PC-3 (cell line): ENCODE results near the gene HOXC9. TPM values are rescaled to one million over a fixed set of nuclear protein-coding genes. Genes with fewer than 3 reads are reported as not detected.

Experiments
- ATAC-seq: fragments of 200-7000 bp; cut with Tn5 transposase; 2 replicates; pipeline ENCODE4 v1.9.1; 2020; ENCODE audit warnings: mild to moderate bottlenecking, moderate library complexity
- BruUV-seq: library from RNA; stranded (reverse); fragments of 400-500 nt; replicated peaks from 2 replicates; lab custom pipeline; 2021; lab: Mats Ljungman, UMichigan
- CTCF ChIA-PET: fragments of 300-600 bp; sonication (Branson Sonifier 250); formaldehyde crosslinking; loops from one replicate; lab custom pipeline; 2022; ENCODE audit warnings: antibody characterized with exemption; lab: Charles Lee
- POLR2A ChIA-PET: fragments of 300-600 bp; sonication (Branson Sonifier 250); formaldehyde crosslinking; loops from one replicate; lab custom pipeline; 2022; ENCODE audit warnings: antibody characterized with exemption; ENCODE audit not compliant: unreplicated experiment; lab: Charles Lee
- DNase-seq: peaks from one replicate; pipeline ENCODE4 v3.0.0-alpha.2; 2015
- H2AFZ ChIP-seq: fragments of 300-600 bp; sonication (generic); 2 replicates; pipeline ENCODE4 v1.6.0; 2016; ENCODE audit warnings: antibody characterized with exemption, low read length
- H3F3A ChIP-seq: fragments of 300-600 bp; sonication (generic); one replicate; pipeline ENCODE4 v1.6.0; 2017; ENCODE audit warnings: antibody characterized with exemption, low read length, control low read depth, mild to moderate bottlenecking; ENCODE audit not compliant: unreplicated experiment
- H3K27ac ChIP-seq: fragments of 300-600 bp; sonication (generic); 2 replicates; pipeline ENCODE4 v1.5.1; 2016; ENCODE audit warnings: mild to moderate bottlenecking, low read length
- H3K27me3 ChIP-seq: fragments of 300-600 bp; sonication (generic); 2 replicates; pipeline ENCODE4 v1.6.1; 2016; ENCODE audit warnings: low read length, mixed read lengths
- H3K36me3 ChIP-seq: fragments of 300-600 bp; sonication (generic); 2 replicates; pipeline ENCODE4 v1.6.1; 2016; ENCODE audit warnings: low read depth, mixed run types, low read length, mixed read lengths
- H3K4me1 ChIP-seq: fragments of 300-600 bp; sonication (generic); 2 replicates; pipeline ENCODE4 v1.5.1; 2016; ENCODE audit warnings: low read length; ENCODE audit not compliant: insufficient read depth
- H3K4me2 ChIP-seq: fragments of 300-600 bp; sonication (generic); 2 replicates; pipeline ENCODE4 v1.6.0; 2016; ENCODE audit warnings: low read length
- H3K4me3 ChIP-seq: fragments of 300-600 bp; sonication (generic); 2 replicates; pipeline ENCODE4 v1.5.1; 2016; ENCODE audit warnings: mild to moderate bottlenecking, low read length, mixed read lengths
- H3K79me2 ChIP-seq: fragments of 300-600 bp; sonication (generic); 2 replicates; pipeline ENCODE4 v1.6.1; 2017; ENCODE audit warnings: low read length, mixed read lengths
- H3K9ac ChIP-seq: fragments of 300-600 bp; sonication (generic); 2 replicates; pipeline ENCODE4 v1.6.0; 2016; ENCODE audit warnings: mild to moderate bottlenecking, low read length
- H3K9me2 ChIP-seq: fragments of 300-600 bp; sonication (generic); replicated peaks from 2 replicates; pipeline ENCODE4 v1.6.1; 2016; ENCODE audit warnings: mixed run types, low read length, mixed read lengths
- H3K9me3 ChIP-seq: fragments of 300-600 bp; sonication (generic); 2 replicates; pipeline ENCODE4 v1.6.1; 2016; ENCODE audit warnings: low read length, mixed read lengths
- H4K20me1 ChIP-seq: fragments of 300-600 bp; sonication (generic); 2 replicates; pipeline ENCODE4 v1.6.1; 2016; ENCODE audit warnings: low read length, mixed read lengths
- EZH2 ChIP-seq: fragments of 300-600 bp; sonication (generic); IDR thresholded peaks from one replicate; pipeline ENCODE4 v1.6.1; 2017; ENCODE audit warnings: antibody characterized with exemption, mild to moderate bottlenecking, low read length; ENCODE audit not compliant: unreplicated experiment
- EZH2phosphoT487 ChIP-seq: fragments of 300-600 bp; sonication (generic); IDR thresholded peaks from 2 replicates; pipeline ENCODE4 v1.6.1; 2018; ENCODE audit warnings: mild to moderate bottlenecking, antibody characterized with exemption, low read length, borderline replicate concordance
- intact Hi-C: fragments of 100-400 bp; cut with micrococcal nuclease; formaldehyde crosslinking; loops from 2 replicates; pipeline ENCODE4 v1.9.0; 2023
- total RNA-seq: library from RNA; depleted of rRNA; stranded (reverse); fragments of >200 nt; gene quantifications from 2 replicates; pipeline ENCODE4 v1.2.3, GENCODE V29; 2014
- TF ChIP-seq, protein P1 (sequence below): fragments of 300-600 bp; sonication (generic); conservative IDR thresholded peaks from 2 replicates; pipeline ENCODE4 v1.5.1; 2017; ENCODE audit warnings: antibody characterized with exemption, low read depth, mild to moderate bottlenecking, low read length

HOXC9 gene
- total RNA-seq, 1 experiment from 2014 or later: 1.5 TPM

DNA sequence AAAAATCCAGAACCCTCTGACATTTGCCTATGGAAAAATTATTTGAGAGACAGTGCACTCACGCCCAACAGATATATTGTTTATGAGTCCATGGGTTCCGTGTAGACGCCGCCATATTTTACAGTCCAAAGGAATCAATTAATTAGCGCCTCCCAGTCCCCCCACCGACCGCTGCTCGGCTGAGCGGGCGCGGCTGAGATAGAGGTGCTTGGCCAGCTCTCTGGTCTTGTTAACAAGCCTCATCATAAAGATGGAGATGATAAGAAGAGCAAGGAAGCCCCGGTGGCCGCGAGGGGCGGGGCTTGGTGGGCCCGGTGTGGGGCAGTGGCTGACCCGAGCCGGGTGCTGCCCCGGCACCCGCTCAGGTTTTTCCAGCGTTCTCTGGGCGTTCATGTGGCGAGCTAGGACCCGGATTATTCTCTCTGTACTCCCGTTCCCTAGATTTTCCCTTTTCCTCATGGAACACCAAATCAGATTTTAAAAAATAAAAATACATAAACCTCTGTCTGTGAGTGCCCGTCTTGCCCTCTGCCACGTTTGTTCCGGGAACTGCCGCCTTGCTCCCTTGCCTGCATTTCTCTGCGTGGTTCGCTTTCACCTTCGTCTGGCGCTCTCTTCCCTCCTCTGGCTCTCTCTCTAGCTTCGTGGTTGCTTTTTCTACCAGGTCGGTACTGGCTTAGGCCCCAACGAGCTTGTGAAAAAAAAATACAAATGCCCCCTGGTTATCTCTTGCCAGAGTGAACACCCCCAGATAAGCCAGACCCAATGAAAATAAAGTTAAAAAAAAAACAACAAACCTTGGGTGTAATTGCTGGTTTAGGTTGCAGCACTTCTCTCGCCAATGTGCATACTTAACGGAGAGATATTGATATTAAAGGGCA lies 36.3 kb upstream of the HOXC9 start:
- TF ChIP-seq, protein P1, sequence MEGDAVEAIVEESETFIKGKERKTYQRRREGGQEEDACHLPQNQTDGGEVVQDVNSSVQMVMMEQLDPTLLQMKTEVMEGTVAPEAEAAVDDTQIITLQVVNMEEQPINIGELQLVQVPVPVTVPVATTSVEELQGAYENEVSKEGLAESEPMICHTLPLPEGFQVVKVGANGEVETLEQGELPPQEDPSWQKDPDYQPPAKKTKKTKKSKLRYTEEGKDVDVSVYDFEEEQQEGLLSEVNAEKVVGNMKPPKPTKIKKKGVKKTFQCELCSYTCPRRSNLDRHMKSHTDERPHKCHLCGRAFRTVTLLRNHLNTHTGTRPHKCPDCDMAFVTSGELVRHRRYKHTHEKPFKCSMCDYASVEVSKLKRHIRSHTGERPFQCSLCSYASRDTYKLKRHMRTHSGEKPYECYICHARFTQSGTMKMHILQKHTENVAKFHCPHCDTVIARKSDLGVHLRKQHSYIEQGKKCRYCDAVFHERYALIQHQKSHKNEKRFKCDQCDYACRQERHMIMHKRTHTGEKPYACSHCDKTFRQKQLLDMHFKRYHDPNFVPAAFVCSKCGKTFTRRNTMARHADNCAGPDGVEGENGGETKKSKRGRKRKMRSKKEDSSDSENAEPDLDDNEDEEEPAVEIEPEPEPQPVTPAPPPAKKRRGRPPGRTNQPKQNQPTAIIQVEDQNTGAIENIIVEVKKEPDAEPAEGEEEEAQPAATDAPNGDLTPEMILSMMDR: no peak
- TF ChIP-seq EZH2phosphoT487 (no peak), EZH2 (no peak)
- no peaks in the 10 kb centered on the region for H3K36me3 ChIP-seq
- H3K4me1 ChIP-seq: no peaks in the 10 kb centered on the region

DNA sequence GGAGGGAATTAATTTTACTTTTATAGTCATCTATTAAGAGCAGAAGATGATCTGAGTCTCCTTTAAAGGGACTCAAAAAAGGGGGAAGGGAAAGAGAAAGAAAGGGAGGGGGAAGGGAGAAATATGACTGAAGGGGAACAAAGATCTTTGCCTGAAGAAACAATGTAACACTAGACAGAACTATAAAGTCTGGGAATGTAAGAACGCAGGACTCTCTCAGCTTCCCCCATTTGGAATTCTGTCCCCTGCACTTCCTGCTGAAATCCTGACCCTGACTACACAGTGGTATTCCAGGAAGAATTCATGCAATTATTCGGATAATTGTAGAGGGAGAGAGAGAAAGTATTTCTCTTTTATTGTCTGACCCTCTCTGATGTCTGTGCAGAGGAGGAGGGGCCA lies 35.6 kb upstream of the HOXC9 start:
- Histone ChIP-seq H3K9me2 (no peaks in the 10 kb centered on the region), H3K4me2 (no peak overlapping the region), H4K20me1 (no peaks in the 10 kb centered on the region), H3F3A (no peaks in the 10 kb centered on the region), H3K79me2 (no peaks in the 10 kb centered on the region), H3K4me3 (no peak overlapping the region), H3K36me3 (no peaks in the 10 kb centered on the region), H3K27ac (no peak overlapping the region), H3K4me1 (no peaks in the 10 kb centered on the region), H3K9me3 (no peaks in the 10 kb centered on the region), H2AFZ (no peak overlapping the region), H3K9ac (no peak overlapping the region), H3K27me3 (no peaks in the 10 kb centered on the region)
- BruUV-seq: no TSS peak
- ChIA-PET CTCF (interaction anchor here (0.6 kb wide), 1 partner anchor 12 kb away, joined by 5 read pairs; no protein-coding TSS in a partner anchor), POLR2A (no interaction called here)
- intact Hi-C loops: no loop called here
- DNase-seq (no peak), ATAC-seq (no peak)
- no peak for TF ChIP-seq EZH2
- TF ChIP-seq, protein P1: no peak
- TF ChIP-seq EZH2phosphoT487: no peak

More for the DNA sequence above, 36.3 kb upstream of the HOXC9 start:
- POLR2A ChIA-PET: no interaction called here
- ATAC-seq (no peak), DNase-seq (no peak)
- H3F3A ChIP-seq: no peaks in the 10 kb centered on the region
- no TSS peak for BruUV-seq
- CTCF ChIA-PET: interaction anchor here (0.5 kb wide), 1 partner anchor 404 kb away, joined by 3 read pairs; no protein-coding TSS in a partner anchor
- H3K27ac ChIP-seq: no peak overlapping the region
- H3K9me3 ChIP-seq: no peaks in the 10 kb centered on the region
- no peaks in the 10 kb centered on the region for H4K20me1 ChIP-seq
- no peak overlapping the region for H3K9ac ChIP-seq
- H3K27me3 ChIP-seq: no peaks in the 10 kb centered on the region
- H3K9me2 ChIP-seq: no peaks in the 10 kb centered on the region
- no peak overlapping the region for H2AFZ ChIP-seq
- no peak overlapping the region for H3K4me2 ChIP-seq
- intact Hi-C loops: no loop called here
- no peak overlapping the region for H3K4me3 ChIP-seq
- H3K79me2 ChIP-seq: no peaks in the 10 kb centered on the region
